H1 (cell line): Measurements from ENCODE around the gene AVL9. TPM values are rescaled to one million over a fixed set of nuclear protein-coding genes. Genes with fewer than 3 reads are reported as not detected.

Experiments
- CTCF ChIA-PET: fragments of 300-600 bp; sonication (Branson Sonifier 250); formaldehyde crosslinking; loops from one replicate; lab custom pipeline; 2021; ENCODE audit not compliant: partially characterized antibody; lab: Charles Lee
- POLR2A ChIA-PET: fragments of 300-600 bp; sonication (Branson Sonifier 250); formaldehyde crosslinking; loops from one replicate; lab custom pipeline; 2021; ENCODE audit warnings: inconsistent platforms; ENCODE audit not compliant: partially characterized antibody; lab: Charles Lee
- DNase-seq, 2 experiments: peaks; one replicate each; pipeline versions ENCODE4 v3.0.0 to v3.0.0-alpha.2; 2010 to 2022; ENCODE audit warnings: low spot score in 2 of 2, low read depth in 1 of 2, mixed read lengths in 1 of 2
- FAIRE-seq: peaks from 2 replicates; lab custom pipeline; 2011; peaks lifted over from hg19 to GRCh38; lab: Jason Lieb, UNC
- H2AFZ ChIP-seq: 2 replicates; pipeline ENCODE4 v1.8.1; 2012; ENCODE audit warnings: low read length, inconsistent platforms
- H2AK5ac ChIP-seq: 2 replicates; pipeline ENCODE4 v1.6.1; 2013; ENCODE audit warnings: low read depth, low read length
- H2BK120ac ChIP-seq: replicated peaks from 2 replicates; pipeline ENCODE3; 2013; ENCODE audit warnings: low read depth, low read length, inconsistent platforms
- H2BK12ac ChIP-seq: 2 replicates; pipeline ENCODE4 v1.6.1; 2013; ENCODE audit warnings: low read depth, low read length
- H2BK15ac ChIP-seq: 2 replicates; pipeline ENCODE4 v1.6.1; 2013; ENCODE audit warnings: low read length
- H2BK20ac ChIP-seq: 2 replicates; pipeline ENCODE4 v1.6.1; 2013; ENCODE audit warnings: low read length
- H2BK5ac ChIP-seq: 2 replicates; pipeline ENCODE4 v1.6.1; 2013; ENCODE audit warnings: low read depth, low read length
- H3K14ac ChIP-seq: 2 replicates; pipeline ENCODE4 v1.6.1; 2013; ENCODE audit warnings: inconsistent platforms; ENCODE audit not compliant: insufficient read length
- H3K18ac ChIP-seq: 2 replicates; pipeline ENCODE4 v1.6.1; 2013; ENCODE audit warnings: low read length; ENCODE audit errors: extremely low read depth
- H3K23ac ChIP-seq: 2 replicates; pipeline ENCODE4 v1.6.1; 2013; ENCODE audit warnings: inconsistent platforms; ENCODE audit not compliant: insufficient read length
- H3K23me2 ChIP-seq: 2 replicates; pipeline ENCODE4 v1.6.1; 2013; ENCODE audit warnings: low read depth, low read length
- H3K27ac ChIP-seq: 2 replicates; pipeline ENCODE4 v1.6.1; 2011; ENCODE audit warnings: low read depth, low read length, inconsistent platforms
- H3K27me3 ChIP-seq, 4 experiments: replicated peaks in 1 of 4; 1 replicate in 1 of 4; 2 replicates in 3 of 4; pipeline versions ENCODE4 v1.6.1 to v1.8.1; 2011 to 2013; ENCODE audit warnings: low read length in 3 of 4, mild to moderate bottlenecking in 3 of 4, inconsistent platforms in 2 of 4, mixed read lengths in 2 of 4, moderate library complexity in 1 of 4; ENCODE audit not compliant: control insufficient read depth in 3 of 4, insufficient read depth in 3 of 4; ENCODE audit errors: extremely low read depth in 1 of 4
- H3K36me3 ChIP-seq, 4 experiments: 2 replicates each; pipeline versions ENCODE4 v1.6.1 to v1.8.1; 2011 to 2013; ENCODE audit warnings: mild to moderate bottlenecking in 4 of 4, low read length in 3 of 4, moderate library complexity in 2 of 4, control low read depth in 1 of 4, inconsistent platforms in 1 of 4; ENCODE audit not compliant: insufficient read depth in 4 of 4, control insufficient read depth in 2 of 4
- H3K4ac ChIP-seq: replicated peaks from 2 replicates; pipeline ENCODE3; 2013; ENCODE audit warnings: low read length, low read depth, mixed read lengths, inconsistent platforms; ENCODE audit not compliant: insufficient read length
- H3K4me1 ChIP-seq, 4 experiments: replicated peaks in 1 of 4; 1 replicate in 1 of 4; 2 replicates in 3 of 4; pipeline versions ENCODE4 v1.6.1 to v1.8.1; 2011 to 2013; ENCODE audit warnings: low read length in 3 of 4, inconsistent platforms in 2 of 4, mixed read lengths in 1 of 4; ENCODE audit not compliant: insufficient read depth in 4 of 4, control insufficient read depth in 3 of 4
- H3K4me2 ChIP-seq, 2 experiments: 2 replicates each; pipeline versions ENCODE4 v1.6.1 to v1.8.1; 2011 to 2013; ENCODE audit warnings: low read depth in 2 of 2, low read length in 2 of 2, control low read depth in 1 of 2, inconsistent platforms in 1 of 2, mild to moderate bottlenecking in 1 of 2; ENCODE audit not compliant: insufficient read depth in 1 of 2
- H3K4me3 ChIP-seq, 4 experiments: fragments of 200-600, 300-600 bp in 1 of 4; sonication (generic), shearing (Covaris generic), sonication (Bioruptor Twin) in 1 of 4; 2 replicates each; pipeline versions ENCODE4 v1.5.1 to v1.8.1; 2011 to 2016; ENCODE audit warnings: low read length in 4 of 4, low read depth in 3 of 4, control low read depth in 2 of 4, inconsistent platforms in 2 of 4, mild to moderate bottlenecking in 2 of 4, mixed read lengths in 1 of 4, moderate library complexity in 1 of 4; ENCODE audit not compliant: insufficient read depth in 2 of 4; ENCODE audit errors: extremely low read depth in 1 of 4
- H3K56ac ChIP-seq: replicated peaks from 2 replicates; pipeline ENCODE3; 2013; ENCODE audit warnings: low read depth, mild to moderate bottlenecking, mixed read lengths, low read length, inconsistent platforms; ENCODE audit not compliant: insufficient read length
- H3K79me1 ChIP-seq: 2 replicates; pipeline ENCODE4 v1.6.1; 2013; ENCODE audit warnings: low read depth, low read length, control low read depth
- H3K79me2 ChIP-seq, 2 experiments: 2 replicates each; pipeline versions ENCODE4 v1.6.1 to v1.8.1; 2012 to 2013; ENCODE audit warnings: low read length in 2 of 2, mild to moderate bottlenecking in 2 of 2, inconsistent platforms in 1 of 2; ENCODE audit not compliant: insufficient read depth in 2 of 2, control insufficient read depth in 1 of 2
- H3K9ac ChIP-seq, 4 experiments: replicated peaks in 1 of 4; 1 replicate in 1 of 4; 2 replicates in 3 of 4; pipeline versions ENCODE4 v1.6.1 to v1.8.1; 2011 to 2013; ENCODE audit warnings: low read depth in 3 of 4, low read length in 3 of 4, control low read depth in 2 of 4, mild to moderate bottlenecking in 2 of 4, moderate library complexity in 2 of 4, inconsistent platforms in 1 of 4; ENCODE audit errors: extremely low read depth in 1 of 4
- H3K9me3 ChIP-seq, 2 experiments: 2 replicates each; pipeline versions ENCODE4 v1.6.1 to v1.8.1; 2012 to 2013; ENCODE audit warnings: mild to moderate bottlenecking in 2 of 2, moderate library complexity in 2 of 2, control low read depth in 1 of 2, inconsistent platforms in 1 of 2, low read depth in 1 of 2, low read length in 1 of 2, mixed read lengths in 1 of 2; ENCODE audit not compliant: insufficient read depth in 2 of 2
- H4K20me1 ChIP-seq, 2 experiments: replicated peaks in 1 of 2; 2 replicates each; pipeline versions ENCODE3 to v1.8.1; 2011 to 2013; ENCODE audit warnings: inconsistent platforms in 2 of 2, low read length in 2 of 2, mild to moderate bottlenecking in 1 of 2; ENCODE audit not compliant: insufficient read depth in 2 of 2, control insufficient read depth in 1 of 2
- H4K5ac ChIP-seq: 2 replicates; pipeline ENCODE4 v1.6.1; 2013; ENCODE audit warnings: low read length, low read depth, mixed read lengths, inconsistent platforms; ENCODE audit not compliant: insufficient read length
- H4K8ac ChIP-seq: 2 replicates; pipeline ENCODE4 v1.8.0; 2013; ENCODE audit warnings: mild to moderate bottlenecking, moderate library complexity, low read length, inconsistent platforms; ENCODE audit not compliant: insufficient read depth; ENCODE audit errors: extremely low read depth
- H4K91ac ChIP-seq: replicated peaks from 2 replicates; pipeline ENCODE3; 2013; ENCODE audit warnings: low read length, mixed read lengths, inconsistent platforms; ENCODE audit not compliant: insufficient read length
- CBX5 ChIP-seq: fragments of 300-800, 300-1000 bp; sonication (generic); IDR thresholded peaks from 2 replicates; pipeline ENCODE4 v1.7.1; 2016; ENCODE audit warnings: antibody characterized with exemption, low read length, low read depth
- CHD1 ChIP-seq: IDR thresholded peaks from 2 replicates; pipeline ENCODE4 v1.6.1; 2012; ENCODE audit warnings: low read depth, low read length, improper control_type of control experiment
- EZH2 ChIP-seq: fragments of 200-600 bp; sonication (generic); IDR thresholded peaks from 2 replicates; pipeline ENCODE4 v1.7.1; 2012; ENCODE audit warnings: low read depth, mild to moderate bottlenecking, moderate library complexity, low read length, inconsistent platforms; ENCODE audit not compliant: severe bottlenecking
- GABPA ChIP-seq: IDR thresholded peaks from 2 replicates; pipeline ENCODE4 v1.6.1; 2011; ENCODE audit warnings: mild to moderate bottlenecking, low read length, moderate library complexity, borderline replicate concordance; ENCODE audit not compliant: insufficient read depth
- JUN ChIP-seq: IDR thresholded peaks from 2 replicates; pipeline ENCODE4 v1.6.1; 2011; ENCODE audit warnings: low read depth, mild to moderate bottlenecking, improper control_type of control experiment, low read length
- KDM1A ChIP-seq: fragments of 200-600, 300-600 bp; sonication (generic); IDR thresholded peaks from 2 replicates; pipeline ENCODE4 v1.7.1; 2016; ENCODE audit warnings: mild to moderate bottlenecking, low read length, borderline replicate concordance
- POU5F1 ChIP-seq: IDR thresholded peaks from 2 replicates; pipeline ENCODE4 v1.6.1; 2011; ENCODE audit warnings: low read depth, mild to moderate bottlenecking, low read length, moderate library complexity
- SIRT6 ChIP-seq: IDR thresholded peaks from one replicate; pipeline ENCODE4 v1.7.1; 2012; ENCODE audit warnings: low read length, inconsistent platforms
- SIX5 ChIP-seq: IDR thresholded peaks from 2 replicates; pipeline ENCODE4 v1.6.1; 2011; ENCODE audit warnings: mild to moderate bottlenecking, low read depth, low read length
- SP1 ChIP-seq: IDR thresholded peaks from 2 replicates; pipeline ENCODE4 v1.6.1; 2011; ENCODE audit warnings: low read depth, low read length
- SP4 ChIP-seq: IDR thresholded peaks from 2 replicates; pipeline ENCODE4 v1.6.1; 2012; ENCODE audit warnings: low read length, inconsistent platforms
- TAF7 ChIP-seq: optimal IDR thresholded peaks from 2 replicates; pipeline ENCODE3; 2011; ENCODE audit warnings: low read depth, mild to moderate bottlenecking, inconsistent platforms, low read length, moderate library complexity, borderline replicate concordance
- TBP ChIP-seq: IDR thresholded peaks from 2 replicates; pipeline ENCODE4 v1.6.1; 2011; ENCODE audit warnings: low read depth, low read length, improper control_type of control experiment
- WGBS, 2 experiments: shearing (Covaris generic) in 1 of 2; methylation state at CpG; one replicate each; pipeline versions ENCODE4 v1.1.6 to v1.1.7; 2013 to 2015; ENCODE audit warnings: low lambda C conversion rate in 2 of 2, mixed read lengths in 2 of 2, inconsistent platforms in 1 of 2, low coverage in 1 of 2, missing lambda C conversion rate in 1 of 2; ENCODE audit not compliant: insufficient replicate concordance in 2 of 2, insufficient coverage in 1 of 2, insufficient read length in 1 of 2; ENCODE audit errors: extremely low coverage in 1 of 2, missing lambda C conversion rate in 1 of 2; 5-methylcytosine and 5-hydroxymethylcytosine counted together
- polyA plus RNA-seq, 7 experiments: library from polyadenylated mRNA; depleted of rRNA in 3 of 7; stranded (reverse) in 5 of 7; unstranded in 2 of 7; fragments of >200 nt in 5 of 7; fragments of 200-250 nt in 2 of 7; gene quantifications; 1 replicate in 5 of 7; 2 replicates in 1 of 7; 4 replicates in 1 of 7; pipeline versions ENCODE4 v1.2.1 to v1.2.3, GENCODE V29; 2011 to 2013; ENCODE audit warnings: missing spikeins in 2 of 7, mixed read lengths in 2 of 7
- total RNA-seq: library from RNA; stranded (reverse); fragmentation: NEBNext Ultra II Directional; extraction: Animal tissue kit (Norgen Biotek cat#: 25700); gene quantifications from 2 replicates; pipeline ENCODE4 v1.2.1, GENCODE V29; 2021
- TF ChIP-seq, protein P1 (sequence below): IDR thresholded peaks from 2 replicates; pipeline ENCODE4 v1.6.1; 2011; ENCODE audit warnings: low read depth, mild to moderate bottlenecking, low read length; ENCODE audit not compliant: insufficient read depth

The AVL9 gene
- total and polyA plus RNA-seq, 2 of the 8 experiments (the other 6 are each of a cell fraction or from before 2014, with no cell fraction given): 15.5 to 42.1 TPM

DNA sequence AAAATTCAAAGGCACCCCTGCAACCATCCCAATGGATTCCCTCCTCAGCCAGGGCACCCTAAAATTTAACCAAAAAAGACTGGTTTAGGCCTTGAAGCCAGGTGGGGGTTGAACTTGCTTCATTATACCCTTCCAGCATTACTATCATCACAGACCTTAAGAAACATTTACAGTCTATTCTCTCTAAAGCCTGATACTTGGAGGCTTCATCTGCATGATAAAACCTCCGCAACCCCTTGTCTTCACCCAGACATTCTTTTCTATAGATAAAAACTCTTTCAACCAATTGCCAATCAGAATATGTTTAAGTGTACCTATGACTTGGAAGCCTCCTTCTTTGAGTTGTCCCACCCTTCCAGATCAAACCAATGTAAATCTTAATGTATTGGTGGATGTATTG lies 17.9 kb downstream of the AVL9 start:
- Histone ChIP-seq H3K79me2 (peaks cover 2 to 74% of the 10 kb centered on the region in 2 experiments; a peak in 3 of 4 replicates), H3K56ac (no peak overlapping the region), H4K5ac (no peak overlapping the region), H3K27ac (no peak overlapping the region), H4K8ac (no peak overlapping the region), H3K27me3 (no peaks in the 10 kb centered on the region), H3K23me2 (no peaks in the 10 kb centered on the region), H2AFZ (no peak overlapping the region), H3K9ac (no peak overlapping the region), H2BK5ac (0 out of 2 replicates have a peak overlapping the region, but pooled peaks have one; percentile 73), H4K91ac (no peak overlapping the region), H3K23ac (no peak overlapping the region), H2AK5ac (no peak overlapping the region), H3K36me3 (peaks cover 0 to 22% (median 10%) of the 10 kb centered on the region in 4 experiments; a peak in 3 of 8 replicates), H2BK15ac (no peak overlapping the region), H2BK120ac (no peak overlapping the region), H3K4me2 (peak overlapping the region in 1 of 2 experiments; percentile 27; a peak in 2 of 4 replicates), H3K18ac (no peak overlapping the region), H3K79me1 (no peaks in the 10 kb centered on the region; the same call in 1 of the 2 replicates), H4K20me1 (no peaks in the 10 kb centered on the region), H3K9me3 (peaks cover 19 to 21% of the 10 kb centered on the region in 2 experiments), H3K4me1 (peaks cover 2 to 10% (median 6%) of the 10 kb centered on the region in 4 experiments; a peak in 4 of 7 replicates), H2BK12ac (no peak overlapping the region), H3K4me3 (peak overlapping the region in 1 of 4 experiments; percentile 35; a peak in 1 of 8 replicates), H3K14ac (no peak overlapping the region), H3K4ac (no peak overlapping the region), H2BK20ac (no peak overlapping the region)
- DNase-seq (no peak), FAIRE-seq (no peak)
- CTCF ChIA-PET: no interaction called here
- POLR2A ChIA-PET: interaction anchor here (0.6 to 1.1 kb wide), 3 partner anchors 16 to 51 kb away, joined by 3 to 6 read pairs (median 4); partner anchors contain the start of gene AVL9
- 52% methylated on average over 1 of the region's 1 CpG; no CpG with 5 or more reads in 1 of the 2 experiments for WGBS, 2 experiments
- TF ChIP-seq SP4 (no peak), TAF7 (no peak), SIRT6 (no peak), JUN (no peak), SP1 (no peak), TBP (no peak), SIX5 (no peak), CHD1 (no peak), CBX5 (no peak), GABPA (no peak), EZH2 (no peak), POU5F1 (no peak), KDM1A (no peak)
- TF ChIP-seq, protein P1, sequence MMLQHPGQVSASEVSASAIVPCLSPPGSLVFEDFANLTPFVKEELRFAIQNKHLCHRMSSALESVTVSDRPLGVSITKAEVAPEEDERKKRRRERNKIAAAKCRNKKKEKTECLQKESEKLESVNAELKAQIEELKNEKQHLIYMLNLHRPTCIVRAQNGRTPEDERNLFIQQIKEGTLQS: no peak
